Measurements from ENCODE around the gene ZNF680.

- no peak for TF ChIP-seq CTCF (IDR thresholded peaks at IDR 0.05)
- no peak for TF ChIP-seq POLR2A (IDR thresholded peaks at IDR 0.05)
These were observed 29.1 kb downstream of the ZNF680 start for GRCh38 chr7:64533756-64534155.
